MG63 (cell line): ENCODE measurements around the gene NOSIP. TPM values are rescaled to one million over a fixed set of nuclear protein-coding genes. Genes with fewer than 3 reads are reported as not detected.
A peak's percentile ranks its signal among the peaks of the same experiment; 100 is the strongest.

Experiments used
- DNase-seq: peaks from one replicate; pipeline ENCODE4 v3.0.0-alpha.2; 2020
- H3K27me3 ChIP-seq: fragments of 250-450 bp; sonication (Bioruptor Pico); 2 replicates; pipeline ENCODE4 v1.5.1; 2020; ENCODE audit warnings: mild to moderate bottlenecking, moderate library complexity
- H3K36me3 ChIP-seq: fragments of 250-450 bp; sonication (Bioruptor Pico); 2 replicates; pipeline ENCODE4 v1.5.1; 2020; ENCODE audit warnings: mild to moderate bottlenecking, moderate library complexity
- H3K4me3 ChIP-seq: fragments of 250-450 bp; sonication (Bioruptor Pico); 2 replicates; pipeline ENCODE4 v1.5.1; 2020; ENCODE audit warnings: mild to moderate bottlenecking, moderate library complexity
- H3K9me3 ChIP-seq: fragments of 250-450 bp; sonication (Bioruptor Pico); 2 replicates; pipeline ENCODE4 v1.5.1; 2020; ENCODE audit warnings: mild to moderate bottlenecking, moderate library complexity
- total RNA-seq: library from RNA; depleted of rRNA; stranded (reverse); fragments of >200 nt; shearing (Covaris generic); gene quantifications from 2 replicates; pipeline ENCODE4 v1.2.3, GENCODE V29; 2014; ENCODE audit warnings: low replicate concordance

The NOSIP gene
- total RNA-seq, 1 experiment from 2014 or later, result 109 TPM

DNA sequence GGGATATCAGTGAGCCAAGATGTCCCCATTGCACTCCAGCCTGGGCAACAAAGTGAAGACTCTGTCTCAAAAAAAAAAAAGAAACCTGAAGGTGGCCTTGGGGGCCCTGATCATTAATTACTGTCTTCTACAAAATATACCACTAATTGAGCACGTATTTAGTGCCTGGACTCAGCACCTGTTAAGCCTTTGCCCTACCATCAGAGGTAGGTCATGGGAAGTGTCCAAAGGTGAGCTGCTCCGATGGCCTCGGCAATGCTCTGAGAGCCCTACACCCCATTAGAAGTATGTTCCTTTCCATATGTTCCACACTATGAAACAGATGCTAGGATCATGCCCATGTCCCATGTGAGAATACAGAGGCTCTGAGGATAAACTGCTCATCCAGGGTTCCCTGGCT, 20.9 kb downstream of the NOSIP start:
- no peaks in the 10 kb centered on the region for H3K27me3 ChIP-seq
- H3K4me3 ChIP-seq, result no peak overlapping the region
- H3K36me3 ChIP-seq, result peaks cover 41% of the 10 kb centered on the region
- H3K9me3 ChIP-seq, result no peaks in the 10 kb centered on the region
- no peak for DNase-seq

DNA sequence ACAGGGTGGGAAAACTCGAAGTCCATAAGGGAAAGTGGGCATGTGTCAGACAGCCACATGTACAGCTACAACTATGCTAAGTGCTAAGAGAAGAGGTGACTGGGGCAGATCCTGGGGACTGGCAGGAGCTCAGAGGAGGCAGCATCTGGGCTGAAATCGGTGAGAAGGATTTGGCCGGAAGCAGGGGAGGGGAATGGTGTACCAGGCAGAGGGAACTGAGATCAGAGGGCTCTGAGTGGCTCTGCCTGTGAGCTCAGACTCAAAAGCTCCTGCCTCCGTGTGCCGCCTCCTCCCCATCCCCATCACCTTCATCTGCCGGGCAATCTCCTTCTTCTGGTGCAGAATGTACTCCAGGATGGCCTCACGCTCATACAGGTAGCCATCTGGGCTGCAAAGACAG, 21.8 kb downstream of the NOSIP start:
- DNase-seq, result no peak
- Histone ChIP-seq H3K27me3 (no peaks in the 10 kb centered on the region), H3K36me3 (peaks cover 46% of the 10 kb centered on the region), H3K4me3 (no peak overlapping the region), H3K9me3 (no peaks in the 10 kb centered on the region)

DNA sequence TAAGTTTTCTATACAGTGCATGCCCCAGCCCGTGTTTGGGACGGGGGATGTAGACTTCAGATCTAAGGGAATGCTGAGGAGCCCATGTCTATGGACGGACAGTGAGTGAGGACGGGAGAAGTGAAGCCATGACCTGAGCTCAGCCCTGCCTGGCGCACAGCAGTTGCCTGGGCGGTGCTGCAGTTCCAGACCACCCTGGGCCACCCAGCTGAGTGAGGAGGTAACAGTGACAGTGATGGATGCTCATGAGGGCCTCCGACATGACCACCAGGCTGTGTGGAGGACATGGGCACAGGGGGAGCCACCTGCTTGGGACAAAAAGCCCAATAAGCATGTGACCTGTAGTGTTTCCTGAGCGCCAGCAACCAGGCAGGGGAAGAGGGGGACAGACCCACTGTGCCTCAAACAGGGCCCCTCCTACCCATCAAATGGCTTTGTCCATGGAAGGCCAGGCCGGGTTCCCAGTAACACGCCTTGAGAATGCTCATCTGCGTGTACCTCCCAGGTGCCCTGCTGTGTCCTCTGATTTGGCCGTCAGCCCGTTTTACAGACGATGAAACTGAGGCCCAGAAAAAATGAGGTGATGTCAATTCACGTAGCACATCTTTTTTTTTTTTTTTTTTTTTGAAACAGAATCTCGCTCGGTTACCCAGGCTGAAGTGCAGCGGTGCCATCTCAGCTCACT, 22.6 kb downstream of the NOSIP start:
- H3K4me3 ChIP-seq, result no peak overlapping the region
- H3K9me3 ChIP-seq, result no peaks in the 10 kb centered on the region
- no peak for DNase-seq
- H3K27me3 ChIP-seq, result no peaks in the 10 kb centered on the region
- H3K36me3 ChIP-seq, result peaks cover 49% of the 10 kb centered on the region

DNA sequence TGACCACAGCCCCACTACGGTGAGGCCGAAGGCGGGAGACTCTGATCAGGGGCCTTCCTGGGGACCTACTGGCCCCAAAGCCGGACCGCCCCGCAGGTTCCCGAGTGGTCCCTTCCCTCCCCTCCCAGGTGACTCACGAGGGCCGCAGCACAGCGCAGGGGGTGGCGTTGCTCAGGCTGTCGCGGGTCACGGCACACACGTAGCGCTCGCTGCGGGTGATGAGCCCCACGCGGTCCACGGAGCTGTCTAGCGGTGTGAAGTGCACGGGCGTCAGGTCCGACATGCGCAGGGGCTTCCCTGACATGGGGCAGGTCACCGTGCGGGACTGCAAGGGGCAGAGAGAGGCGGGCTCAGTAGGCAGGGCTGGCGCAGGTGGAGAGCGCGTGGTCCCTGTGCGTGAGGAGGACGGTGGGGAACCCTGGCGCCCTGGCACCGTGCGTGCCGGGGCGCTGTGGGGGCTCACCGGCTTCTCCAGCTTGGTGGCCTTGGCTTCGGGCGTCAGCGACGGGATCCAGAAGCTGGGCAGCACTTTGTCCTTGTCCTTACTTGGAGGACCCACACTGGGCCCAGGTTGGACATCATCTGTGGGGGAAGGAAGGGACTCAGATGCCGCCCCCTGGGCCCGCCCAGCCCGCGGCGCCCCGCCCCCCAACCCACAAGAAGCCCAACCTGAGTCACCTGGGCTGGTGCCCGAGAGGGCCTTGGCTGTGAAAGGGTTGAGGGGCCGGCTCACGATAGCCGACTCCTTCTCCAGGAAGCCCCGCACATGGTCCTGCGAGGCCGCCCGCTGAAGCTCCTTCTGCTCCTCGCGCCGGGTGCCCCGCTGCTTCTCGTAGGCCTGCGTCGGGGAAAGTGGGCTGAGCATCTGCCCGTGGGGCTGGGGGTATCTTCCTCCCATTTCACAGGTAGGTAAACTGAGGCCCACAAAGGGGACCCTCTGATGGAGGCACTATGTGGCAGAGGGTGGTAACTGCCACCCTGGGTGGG, 23.7 kb downstream of the NOSIP start:
- Histone ChIP-seq H3K4me3 (no peak overlapping the region), H3K9me3 (no peaks in the 10 kb centered on the region), H3K27me3 (no peaks in the 10 kb centered on the region), H3K36me3 (peaks cover 52% of the 10 kb centered on the region)
- no peak for DNase-seq

DNA sequence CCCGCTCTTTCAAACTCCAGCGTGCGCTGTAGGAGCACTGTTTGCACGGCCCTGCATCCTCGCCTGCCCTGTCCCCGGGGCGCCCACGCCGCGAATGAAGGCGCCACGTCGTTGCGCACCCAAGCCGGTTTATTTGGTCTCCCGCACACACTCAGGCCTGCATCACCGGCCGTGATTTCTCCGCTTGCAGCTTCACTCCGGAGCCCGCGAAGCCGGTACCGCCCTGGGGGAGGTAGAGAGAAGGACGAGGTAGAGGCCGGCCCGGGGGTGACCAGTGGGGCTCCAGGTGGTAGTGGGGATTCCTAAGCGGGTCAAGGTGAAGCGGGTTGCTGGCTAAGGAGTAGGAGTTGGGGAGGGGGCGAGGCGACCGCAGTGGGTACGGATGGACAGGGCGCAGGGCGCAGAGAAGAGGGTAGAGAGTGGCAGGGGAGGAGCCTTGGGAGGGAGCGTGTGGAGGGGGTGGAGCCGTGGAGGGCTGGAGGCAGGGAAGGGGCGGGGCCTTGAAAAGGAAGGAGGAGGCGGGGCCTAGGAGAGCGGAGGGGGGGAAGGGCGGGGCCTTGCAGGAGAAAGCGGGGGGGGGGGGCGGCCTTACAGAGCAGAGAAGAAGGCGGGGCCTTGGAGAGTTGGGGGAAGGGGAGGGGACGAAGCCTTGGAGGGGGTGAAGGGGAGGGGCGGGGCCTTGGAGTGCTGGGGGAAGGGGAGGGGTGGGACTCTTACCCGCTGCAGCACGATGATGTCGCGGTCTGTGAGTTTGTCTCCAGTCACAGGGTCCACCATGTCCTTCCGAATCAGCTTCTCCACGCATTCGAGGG, 24.6 kb downstream of the NOSIP start:
- Histone ChIP-seq H3K4me3 (no peak overlapping the region), H3K9me3 (no peaks in the 10 kb centered on the region), H3K27me3 (no peaks in the 10 kb centered on the region), H3K36me3 (peaks cover 59% of the 10 kb centered on the region)
- DNase-seq, result peak; percentile 30

DNA sequence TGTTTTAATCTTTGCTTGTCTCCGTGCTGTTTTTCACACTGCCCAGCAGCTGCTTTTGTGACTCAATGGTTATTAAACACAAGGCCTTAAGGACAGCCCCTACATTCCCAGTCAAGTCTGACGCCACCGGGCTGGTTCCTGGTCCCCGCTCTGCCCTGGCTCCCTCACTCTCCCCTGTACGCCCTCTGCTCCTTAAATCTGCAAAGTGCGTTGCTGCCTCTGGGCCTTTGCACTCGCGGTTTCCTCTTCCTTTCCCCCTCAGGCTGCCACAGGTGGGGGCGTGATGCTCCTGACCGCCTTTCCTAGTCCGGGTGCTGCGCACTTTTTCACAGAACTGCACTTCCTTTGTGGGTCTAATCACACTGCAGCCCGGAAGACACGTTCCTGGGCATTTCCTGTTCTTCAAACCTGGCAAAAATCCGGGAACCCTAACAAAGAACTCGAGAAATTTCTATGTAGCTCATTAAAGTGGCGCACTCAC, 25.6 kb downstream of the NOSIP start:
- no peak overlapping the region for H3K4me3 ChIP-seq
- no peaks in the 10 kb centered on the region for H3K27me3 ChIP-seq
- H3K36me3 ChIP-seq, result peaks cover 67% of the 10 kb centered on the region
- DNase-seq, result no peak
- no peaks in the 10 kb centered on the region for H3K9me3 ChIP-seq

DNA sequence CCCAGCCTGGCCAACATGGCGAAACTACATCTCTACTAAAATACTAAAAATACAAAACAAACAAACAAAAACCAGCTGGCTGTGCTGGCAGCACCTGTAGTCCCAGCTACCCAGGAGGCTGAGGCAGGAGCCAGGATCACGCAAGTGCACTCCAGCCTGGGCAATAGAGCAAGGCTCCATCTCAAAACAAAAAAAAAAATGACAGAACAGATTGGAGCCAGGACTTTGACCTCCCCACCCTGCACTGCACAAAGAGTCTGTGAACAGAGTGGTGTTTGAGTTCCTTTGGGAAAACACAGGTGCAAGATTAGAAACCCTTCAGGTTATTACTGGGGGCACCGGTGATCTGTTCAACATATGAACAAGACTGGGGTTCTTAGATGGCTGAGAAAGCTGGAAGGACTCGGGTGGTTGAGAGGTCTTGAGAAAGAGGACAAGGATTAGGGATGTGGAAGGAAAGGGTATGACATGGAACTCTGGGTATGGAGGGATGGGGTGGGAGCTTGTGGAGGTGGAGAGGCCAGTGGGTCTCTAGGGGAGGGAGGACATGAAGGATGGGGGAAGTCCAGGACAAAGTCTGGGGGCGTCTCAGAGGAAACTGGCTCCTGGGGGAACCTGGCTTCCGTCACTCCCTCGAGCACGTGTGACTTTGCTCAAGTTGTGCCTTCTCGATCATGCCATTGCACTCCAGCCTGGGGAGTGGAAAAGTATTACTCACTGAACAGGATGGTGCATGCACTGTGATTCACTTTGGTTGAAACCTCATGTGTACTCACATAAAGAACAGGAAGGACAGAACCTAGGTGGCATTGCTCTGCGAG, 26.7 kb downstream of the NOSIP start:
- Histone ChIP-seq H3K27me3 (no peaks in the 10 kb centered on the region), H3K4me3 (no peak overlapping the region), H3K36me3 (peaks cover 63% of the 10 kb centered on the region), H3K9me3 (no peaks in the 10 kb centered on the region)
- DNase-seq, result no peak

DNA sequence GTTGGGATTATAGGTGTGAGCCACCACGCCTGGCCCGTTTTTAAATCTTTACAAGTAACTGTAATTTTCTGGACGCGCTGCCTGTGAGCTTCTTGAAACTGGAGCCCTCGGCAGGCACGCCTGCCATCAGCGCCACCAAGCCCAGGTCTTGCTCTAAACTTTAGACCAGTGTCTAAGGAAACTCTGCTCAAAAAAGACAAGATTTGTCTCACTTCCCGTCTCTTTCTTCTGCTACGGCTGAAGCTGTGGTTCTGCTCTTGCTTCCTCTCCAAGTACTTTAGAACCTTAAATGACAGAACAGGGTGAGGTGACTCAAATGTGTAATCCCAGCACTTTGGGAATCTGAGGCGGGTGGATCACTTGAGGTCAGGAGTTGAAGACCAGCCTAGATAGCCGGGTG, 27.6 kb downstream of the NOSIP start:
- no peaks in the 10 kb centered on the region for H3K9me3 ChIP-seq
- H3K36me3 ChIP-seq, result peaks cover 57% of the 10 kb centered on the region
- H3K4me3 ChIP-seq, result no peak overlapping the region
- DNase-seq, result no peak
- H3K27me3 ChIP-seq, result no peaks in the 10 kb centered on the region

DNA sequence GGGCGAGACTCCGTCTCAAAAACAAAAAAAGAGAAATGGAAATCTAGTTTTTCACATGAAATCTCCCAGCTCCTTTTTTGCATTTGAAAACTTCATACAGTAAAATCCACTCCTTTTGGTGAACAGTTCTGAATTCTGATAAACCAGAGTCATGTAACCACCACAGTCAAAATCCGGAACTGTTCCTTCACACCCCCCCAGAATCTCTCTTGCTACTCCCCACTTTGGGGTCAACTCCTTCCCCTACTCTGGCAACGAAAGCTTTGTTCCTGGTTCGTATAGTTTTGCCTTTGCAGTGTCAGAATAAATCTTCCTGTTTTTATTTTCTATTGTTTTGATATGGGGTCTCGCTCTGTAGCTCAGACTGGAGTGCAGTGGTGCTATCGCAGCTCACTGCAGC, 28.8 kb downstream of the NOSIP start:
- DNase-seq, result no peak
- peaks cover 44% of the 10 kb centered on the region for H3K36me3 ChIP-seq
- no peak overlapping the region for H3K4me3 ChIP-seq
- no peaks in the 10 kb centered on the region for H3K27me3 ChIP-seq
- no peaks in the 10 kb centered on the region for H3K9me3 ChIP-seq

DNA sequence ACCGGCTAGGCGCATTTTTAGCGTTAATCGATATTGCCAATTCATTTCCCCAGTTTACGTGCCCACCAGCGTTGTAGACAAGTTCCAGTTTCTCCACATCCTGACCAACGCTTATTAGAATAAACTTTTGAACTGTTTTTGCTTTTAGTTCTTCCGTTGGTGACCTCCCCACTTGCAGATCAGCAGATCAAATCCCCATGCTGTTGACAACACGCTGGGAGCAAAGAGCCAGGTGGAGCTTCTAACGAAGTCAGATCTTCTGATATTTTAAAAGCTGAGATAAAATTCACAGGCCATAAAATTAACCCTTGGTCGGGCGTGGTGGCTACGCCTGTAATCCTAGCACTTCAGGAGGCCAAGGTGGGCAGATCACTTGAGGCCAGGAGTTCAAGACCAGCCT, 31.3 kb downstream of the NOSIP start:
- H3K9me3 ChIP-seq, result no peaks in the 10 kb centered on the region
- DNase-seq, result no peak
- peaks cover 29% of the 10 kb centered on the region for H3K36me3 ChIP-seq
- no peak overlapping the region for H3K4me3 ChIP-seq
- no peaks in the 10 kb centered on the region for H3K27me3 ChIP-seq

DNA sequence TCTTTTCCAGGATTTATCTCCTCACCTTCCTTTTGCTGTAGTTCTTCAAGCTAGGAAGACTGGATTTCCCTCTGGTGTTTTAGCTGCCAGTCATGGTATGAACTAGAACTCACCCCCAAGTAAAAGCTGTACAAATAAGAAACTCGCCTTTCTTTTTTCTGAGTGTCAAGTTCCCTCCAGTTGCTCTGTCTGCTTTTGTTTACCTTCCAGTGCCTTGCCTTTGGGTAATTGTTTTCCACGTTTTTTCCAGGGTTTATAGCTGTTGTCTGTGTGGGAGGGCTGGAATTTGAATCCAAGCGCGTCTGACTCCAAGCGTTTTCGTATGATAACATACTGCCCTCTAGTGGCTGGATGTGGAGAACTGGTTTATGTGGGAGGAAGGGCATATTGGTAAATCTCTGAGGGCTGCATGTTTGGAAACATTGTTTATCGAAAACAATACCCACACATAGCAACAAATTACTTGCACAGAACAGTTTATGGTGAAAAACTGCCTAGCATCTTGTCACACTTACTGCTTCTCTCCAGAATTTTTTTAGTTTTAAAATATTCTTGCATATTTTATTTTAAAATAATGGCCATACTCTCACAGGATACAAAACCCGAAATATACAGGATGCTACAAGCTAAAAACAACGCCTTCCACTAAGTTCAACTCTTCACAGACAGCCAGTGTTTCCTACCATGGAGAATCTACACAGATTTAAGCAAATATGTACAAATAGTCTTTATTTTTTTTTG, 33.4 kb downstream of the NOSIP start:
- Histone ChIP-seq H3K9me3 (no peaks in the 10 kb centered on the region), H3K27me3 (no peaks in the 10 kb centered on the region), H3K4me3 (no peak overlapping the region), H3K36me3 (peaks cover 24% of the 10 kb centered on the region)
- DNase-seq, result peak; percentile 67

DNA sequence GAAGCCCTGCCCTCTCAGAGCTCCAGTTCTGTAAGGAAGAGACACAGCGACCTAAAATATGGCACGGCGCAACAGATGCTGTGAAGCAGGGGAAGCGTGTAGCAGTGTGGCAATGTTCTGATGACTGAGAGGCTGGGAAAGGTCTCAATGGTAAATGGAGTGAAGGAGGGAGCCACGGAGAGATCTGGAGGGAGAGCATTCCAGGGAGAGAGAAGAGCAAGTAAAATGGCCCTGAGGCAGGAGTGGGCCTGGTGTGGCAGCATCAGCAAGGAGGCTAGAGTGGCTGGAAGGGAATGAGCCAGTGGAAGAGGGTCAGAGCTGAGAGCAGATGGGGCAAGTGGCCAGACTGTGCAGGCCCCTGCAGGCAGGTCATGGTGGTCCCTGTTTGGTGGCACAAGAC, 36.2 kb downstream of the NOSIP start:
- Histone ChIP-seq H3K36me3 (peaks cover 27% of the 10 kb centered on the region), H3K4me3 (no peak overlapping the region), H3K27me3 (no peaks in the 10 kb centered on the region), H3K9me3 (no peaks in the 10 kb centered on the region)
- DNase-seq, result no peak

DNA sequence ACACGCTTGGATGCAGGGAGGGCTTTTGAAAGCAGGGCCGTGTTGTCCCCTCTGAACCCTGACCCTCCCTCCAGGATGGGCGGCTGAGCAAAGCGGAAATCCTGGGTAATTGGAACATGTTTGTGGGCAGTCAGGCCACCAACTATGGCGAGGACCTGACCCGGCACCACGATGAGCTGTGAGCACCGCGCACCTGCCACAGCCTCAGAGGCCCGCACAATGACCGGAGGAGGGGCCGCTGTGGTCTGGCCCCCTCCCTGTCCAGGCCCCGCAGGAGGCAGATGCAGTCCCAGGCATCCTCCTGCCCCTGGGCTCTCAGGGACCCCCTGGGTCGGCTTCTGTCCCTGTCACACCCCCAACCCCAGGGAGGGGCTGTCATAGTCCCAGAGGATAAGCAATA, 37.3 kb downstream of the NOSIP start:
- no peaks in the 10 kb centered on the region for H3K27me3 ChIP-seq
- H3K9me3 ChIP-seq, result no peaks in the 10 kb centered on the region
- H3K36me3 ChIP-seq, result peaks cover 34% of the 10 kb centered on the region
- no peak overlapping the region for H3K4me3 ChIP-seq
- DNase-seq, result no peak

DNA sequence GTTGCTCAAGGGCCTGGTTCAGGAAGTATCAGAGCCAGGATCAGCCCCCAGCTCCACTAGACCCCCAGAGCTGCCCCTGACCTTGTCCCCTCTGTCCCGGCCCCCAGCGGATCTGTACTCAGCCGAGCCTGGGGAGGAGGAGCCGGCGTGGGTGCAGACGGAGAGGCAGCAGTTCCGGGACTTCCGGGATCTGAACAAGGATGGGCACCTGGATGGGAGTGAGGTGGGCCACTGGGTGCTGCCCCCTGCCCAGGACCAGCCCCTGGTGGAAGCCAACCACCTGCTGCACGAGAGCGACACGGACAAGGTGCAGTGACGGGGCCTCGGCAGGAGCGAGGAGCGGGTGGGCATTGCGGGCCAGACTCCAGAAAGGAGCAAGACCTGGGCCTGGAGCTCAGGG, 37.9 kb downstream of the NOSIP start:
- peaks cover 34% of the 10 kb centered on the region for H3K36me3 ChIP-seq
- no peaks in the 10 kb centered on the region for H3K9me3 ChIP-seq
- DNase-seq, result no peak
- H3K4me3 ChIP-seq, result no peak overlapping the region
- H3K27me3 ChIP-seq, result no peaks in the 10 kb centered on the region

DNA sequence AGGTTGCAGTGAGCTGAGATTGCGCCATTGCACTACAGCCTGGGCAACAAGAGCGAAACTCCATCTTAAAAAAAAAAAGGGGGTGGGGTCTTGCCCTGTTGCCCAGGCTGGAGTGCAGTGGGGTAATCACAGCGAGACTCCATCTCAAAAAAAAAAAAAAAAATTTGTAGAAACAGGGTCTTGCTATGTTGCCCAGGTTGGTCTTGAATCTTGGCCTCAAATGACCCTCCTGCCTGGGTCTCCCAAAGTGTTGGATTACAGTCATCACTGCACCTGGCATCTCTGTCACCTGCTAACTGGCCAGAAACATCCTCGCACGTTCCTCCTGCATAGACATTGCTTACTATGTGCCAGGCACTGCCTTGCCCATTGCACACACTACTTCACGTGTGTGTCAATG, 38.4 kb downstream of the NOSIP start:
- H3K27me3 ChIP-seq, result no peaks in the 10 kb centered on the region
- H3K9me3 ChIP-seq, result no peaks in the 10 kb centered on the region
- no peak for DNase-seq
- H3K4me3 ChIP-seq, result no peak overlapping the region
- peaks cover 36% of the 10 kb centered on the region for H3K36me3 ChIP-seq
